MCF 10A (cell line): ENCODE data around the gene IRF2. TPM values are rescaled to one million over a fixed set of nuclear protein-coding genes. Genes with fewer than 3 reads are reported as not detected.
A peak's percentile ranks its signal among the peaks of the same experiment; 100 is the strongest.
"Not testable (repeated sequence)": the region's sequence is repeated elsewhere in the genome, so short reads cannot be mapped to it uniquely, and the experiment has no call there.

Experiments used
- BruUV-seq: library from RNA; stranded (reverse); fragments of 400-500 nt; replicated peaks from 2 replicates; lab custom pipeline; 2021; lab: Mats Ljungman, UMichigan
- CTCF ChIA-PET: fragments of 300-600 bp; sonication (Branson Sonifier 250); formaldehyde crosslinking; extraction: SDS; loops from one replicate; lab custom pipeline; 2021; ENCODE audit warnings: antibody characterized with exemption, inconsistent platforms; lab: Yijun Ruan, JAX
- POLR2A ChIA-PET: fragments of 300-600, 350-650 bp; sonication (Branson Sonifier 250); formaldehyde crosslinking; extraction: SDS; loops from one replicate; lab custom pipeline; 2020; ENCODE audit warnings: antibody characterized with exemption, inconsistent platforms; lab: Yijun Ruan, JAX
- DNase-seq: peaks from one replicate; pipeline ENCODE4 v3.0.0-alpha.2; 2018; ENCODE audit not compliant: unreplicated experiment
- H3K27ac Mint-ChIP-seq: one replicate; pipeline ENCODE4 v1.8.0; 2022; ENCODE audit warnings: mild to moderate bottlenecking, low read depth, mixed read lengths; ENCODE audit not compliant: unreplicated experiment
- H3K27me3 Mint-ChIP-seq: one replicate; pipeline ENCODE4 v1.8.0; 2022; ENCODE audit warnings: mixed read lengths; ENCODE audit not compliant: insufficient read depth, unreplicated experiment
- H3K36me3 Mint-ChIP-seq: one replicate; pipeline ENCODE4 v1.8.0; 2022; ENCODE audit warnings: mild to moderate bottlenecking, moderate library complexity, mixed read lengths; ENCODE audit not compliant: insufficient read depth, unreplicated experiment
- H3K4me1 Mint-ChIP-seq: one replicate; pipeline ENCODE4 v1.8.0; 2022; ENCODE audit warnings: mixed read lengths; ENCODE audit not compliant: insufficient read depth, unreplicated experiment
- H3K4me3 Mint-ChIP-seq: one replicate; pipeline ENCODE4 v1.8.0; 2022; ENCODE audit warnings: mild to moderate bottlenecking, moderate library complexity, mixed read lengths; ENCODE audit not compliant: unreplicated experiment
- H3K9me3 Mint-ChIP-seq: one replicate; pipeline ENCODE4 v1.8.0; 2022; ENCODE audit warnings: mixed read lengths; ENCODE audit not compliant: unreplicated experiment
- intact Hi-C: fragments of 100-400 bp; cut with micrococcal nuclease; formaldehyde crosslinking; loops from 2 replicates; pipeline ENCODE4 v1.14.1; 2022
- total RNA-seq: library from RNA; stranded (reverse); gene quantifications from 2 replicates; pipeline ENCODE4 v1.2.3, GENCODE V29; 2022
- TF ChIP-seq, protein P1 (sequence below): fragments of 200-600 bp; IDR thresholded peaks from one replicate; pipeline ENCODE4 v1.8.0; 2022; ENCODE audit warnings: antibody characterized with exemption, mild to moderate bottlenecking; ENCODE audit not compliant: unreplicated experiment

The IRF2 gene
- total RNA-seq, 1 experiment from 2014 or later = 20.8 TPM

DNA sequence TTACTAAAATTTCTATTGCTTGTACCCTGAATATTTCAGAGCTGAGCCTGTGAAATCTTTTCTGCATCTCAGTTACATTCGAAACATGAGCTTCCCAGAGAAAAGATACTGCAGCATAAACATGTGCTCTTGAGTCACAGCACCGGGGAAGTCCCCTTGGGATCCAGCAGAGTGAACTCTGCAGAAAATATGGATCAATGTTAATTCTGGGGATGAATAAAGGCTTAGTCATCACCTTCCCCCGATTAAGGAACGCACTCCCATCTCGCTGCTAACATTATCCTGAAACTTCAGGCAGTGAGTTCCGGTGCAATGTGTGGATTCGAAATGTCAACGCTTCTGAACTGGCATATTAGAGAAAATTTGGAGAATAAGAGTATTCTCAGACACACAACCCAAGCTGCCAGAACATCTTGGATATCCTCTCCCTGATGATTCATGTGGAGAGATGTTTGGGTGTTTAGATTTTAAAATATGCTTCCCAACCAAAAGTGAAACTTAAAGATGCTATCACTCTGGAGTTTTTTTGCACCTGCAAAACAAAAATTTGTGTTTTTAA is 90.8 kb downstream of the IRF2 start:
- Mint-ChIP-seq H3K4me3 (peak overlapping the region; percentile 68), H3K4me1 (peaks cover 28% of the 10 kb centered on the region), H3K27me3 (no peaks in the 10 kb centered on the region), H3K27ac (peak overlapping the region; percentile 75), H3K36me3 (peaks cover 35% of the 10 kb centered on the region), H3K9me3 (no peaks in the 10 kb centered on the region)
- CTCF ChIA-PET = interaction anchor here (0.5 to 2.8 kb wide), 7 partner anchors 16 to 259 kb away, joined by 3 to 13 read pairs (median 4); no protein-coding TSS in a partner anchor
- intact Hi-C loops = loop anchor here (1.0 to 5.0 kb wide), 4 partner anchors 35 to 154 kb away; partner anchors contain the start of gene IRF2
- BruUV-seq = no TSS peak
- POLR2A ChIA-PET = interaction anchor here (0.6 to 4.5 kb wide), 32 partner anchors 12 to 552 kb away, joined by 3 to 34 read pairs (median 4); partner anchors contain the start of genes CASP3, IRF2 and PRIMPOL
- TF ChIP-seq, protein P1, sequence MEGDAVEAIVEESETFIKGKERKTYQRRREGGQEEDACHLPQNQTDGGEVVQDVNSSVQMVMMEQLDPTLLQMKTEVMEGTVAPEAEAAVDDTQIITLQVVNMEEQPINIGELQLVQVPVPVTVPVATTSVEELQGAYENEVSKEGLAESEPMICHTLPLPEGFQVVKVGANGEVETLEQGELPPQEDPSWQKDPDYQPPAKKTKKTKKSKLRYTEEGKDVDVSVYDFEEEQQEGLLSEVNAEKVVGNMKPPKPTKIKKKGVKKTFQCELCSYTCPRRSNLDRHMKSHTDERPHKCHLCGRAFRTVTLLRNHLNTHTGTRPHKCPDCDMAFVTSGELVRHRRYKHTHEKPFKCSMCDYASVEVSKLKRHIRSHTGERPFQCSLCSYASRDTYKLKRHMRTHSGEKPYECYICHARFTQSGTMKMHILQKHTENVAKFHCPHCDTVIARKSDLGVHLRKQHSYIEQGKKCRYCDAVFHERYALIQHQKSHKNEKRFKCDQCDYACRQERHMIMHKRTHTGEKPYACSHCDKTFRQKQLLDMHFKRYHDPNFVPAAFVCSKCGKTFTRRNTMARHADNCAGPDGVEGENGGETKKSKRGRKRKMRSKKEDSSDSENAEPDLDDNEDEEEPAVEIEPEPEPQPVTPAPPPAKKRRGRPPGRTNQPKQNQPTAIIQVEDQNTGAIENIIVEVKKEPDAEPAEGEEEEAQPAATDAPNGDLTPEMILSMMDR = no peak
- DNase-seq = peak; percentile 96

DNA sequence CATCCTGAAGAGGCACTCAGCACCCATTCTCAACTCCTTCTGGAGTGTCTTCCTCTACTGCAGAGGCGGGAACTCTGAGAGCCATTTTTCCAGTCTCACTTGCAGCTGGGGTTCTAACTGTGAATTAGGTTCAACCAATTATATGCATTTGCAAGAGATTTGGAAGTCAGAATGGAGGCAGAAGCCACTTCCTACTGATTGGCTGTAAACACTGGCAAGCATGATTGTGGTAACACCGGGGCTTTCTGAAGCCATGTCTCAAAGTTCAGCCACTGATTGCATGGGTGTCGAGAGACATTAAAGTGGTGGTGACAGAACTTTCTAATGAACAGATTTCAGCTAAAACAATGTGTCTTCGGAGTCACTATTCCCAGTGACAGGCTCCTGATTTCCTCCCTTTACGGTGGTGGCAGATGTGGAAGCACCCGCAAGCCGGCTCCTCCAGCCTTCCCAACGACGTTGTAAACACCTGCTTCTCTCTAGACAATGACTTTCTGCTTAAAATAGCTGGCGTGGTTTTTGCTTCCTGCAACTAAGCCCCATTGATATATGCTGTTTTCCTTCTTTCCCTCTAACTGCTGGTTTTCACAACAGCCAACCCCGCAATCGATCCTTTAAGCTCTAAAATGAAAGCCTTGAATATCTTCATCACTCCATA is 92.0 kb downstream of the IRF2 start:
- Mint-ChIP-seq H3K4me1 (peaks cover 28% of the 10 kb centered on the region), H3K9me3 (no peaks in the 10 kb centered on the region), H3K27ac (peak overlapping the region; percentile 75), H3K4me3 (no peak overlapping the region), H3K36me3 (peaks cover 23% of the 10 kb centered on the region), H3K27me3 (no peaks in the 10 kb centered on the region)
- intact Hi-C loops = loop anchor here (5.0 kb wide), 1 partner anchor 155 kb away; no protein-coding TSS in a partner anchor
- no peak for DNase-seq
- BruUV-seq = no TSS peak
- TF ChIP-seq, protein P1 = no peak
- CTCF ChIA-PET = interaction anchor here (0.7 to 2.8 kb wide), 4 partner anchors 17 to 130 kb away, joined by 3 to 13 read pairs (median 4); no protein-coding TSS in a partner anchor
- POLR2A ChIA-PET = interaction anchor here (0.7 to 4.5 kb wide), 12 partner anchors 16 to 266 kb away, joined by 3 to 34 read pairs (median 8); partner anchors contain the start of genes CASP3 and PRIMPOL

DNA sequence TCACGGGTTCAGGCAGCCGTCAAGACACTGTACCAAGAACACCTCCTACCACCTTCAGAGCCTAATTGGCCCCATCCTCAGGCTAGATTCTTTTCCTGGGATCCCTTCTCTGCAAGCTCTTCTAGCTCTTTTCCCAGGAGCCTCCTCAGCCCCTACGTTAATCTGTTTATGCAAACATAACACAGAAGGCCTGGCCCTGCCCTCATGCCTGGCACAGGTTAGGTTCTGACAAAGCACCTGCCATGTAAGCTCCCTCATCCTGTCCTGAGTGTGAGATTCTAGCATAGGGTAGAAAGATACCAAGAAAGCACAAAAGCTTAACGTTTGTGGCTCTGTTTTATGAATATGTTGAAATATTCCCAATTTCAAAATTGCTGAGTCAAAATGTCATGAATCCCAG is 93.6 kb downstream of the IRF2 start:
- no peaks in the 10 kb centered on the region for H3K27me3 Mint-ChIP-seq
- H3K27ac Mint-ChIP-seq = no peak overlapping the region
- peaks cover under 1% of the 10 kb centered on the region for H3K9me3 Mint-ChIP-seq
- DNase-seq = no peak
- ChIA-PET CTCF (interaction anchor here (0.6 to 2.8 kb wide), 2 partner anchors 34 to 117 kb away, joined by 3 to 13 read pairs; no protein-coding TSS in a partner anchor), POLR2A (interaction anchor here (0.8 kb wide), 1 partner anchor 14 kb away, joined by 4 read pairs; no protein-coding TSS in a partner anchor)
- TF ChIP-seq, protein P1 = no peak
- intact Hi-C loops = loop anchor here (5.0 kb wide), 1 partner anchor 157 kb away; no protein-coding TSS in a partner anchor
- peaks cover 31% of the 10 kb centered on the region for H3K4me1 Mint-ChIP-seq
- peaks cover 7% of the 10 kb centered on the region for H3K36me3 Mint-ChIP-seq
- H3K4me3 Mint-ChIP-seq = no peak overlapping the region
- no TSS peak for BruUV-seq

DNA sequence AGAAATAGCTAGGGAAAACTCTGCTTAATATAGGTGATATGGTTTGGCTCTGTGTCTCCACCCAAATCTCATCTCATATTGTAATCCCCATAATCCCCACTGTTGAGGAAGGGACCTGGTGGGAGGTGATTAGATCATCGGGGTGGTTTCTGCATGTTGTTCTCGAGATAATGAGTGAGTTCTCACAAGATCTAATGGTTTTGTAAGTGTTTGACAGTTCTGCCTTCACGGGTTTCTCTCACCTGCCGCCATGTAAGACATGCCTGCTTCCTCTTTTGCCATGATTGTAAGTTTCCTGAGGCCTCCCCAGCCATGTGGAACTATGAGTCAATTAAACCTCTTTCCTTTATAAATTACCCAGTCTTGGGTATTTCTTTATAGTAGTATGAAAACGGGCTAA is 94.1 kb downstream of the IRF2 start:
- not testable (repeated sequence) for H3K9me3 Mint-ChIP-seq, BruUV-seq
- POLR2A ChIA-PET = interaction anchor here (0.8 kb wide), 1 partner anchor 14 kb away, joined by 4 read pairs; no protein-coding TSS in a partner anchor

More for the DNA sequence above, 94.1 kb downstream of the IRF2 start:
- DNase-seq, H3K36me3 Mint-ChIP-seq, H3K27me3 Mint-ChIP-seq, H3K27ac Mint-ChIP-seq, H3K4me3 Mint-ChIP-seq: not testable (repeated sequence)
- H3K4me1 Mint-ChIP-seq = peaks cover 34% of the 10 kb centered on the region
- intact Hi-C loops = loop anchor here (5.0 kb wide), 1 partner anchor 157 kb away; no protein-coding TSS in a partner anchor
- CTCF ChIA-PET = interaction anchor here (0.6 kb wide), 1 partner anchor 34 kb away, joined by 3 read pairs; no protein-coding TSS in a partner anchor
